Neural cell (in vitro differentiated cells): ENCODE measurements around the gene GAB4. TPM values are rescaled to one million over a fixed set of nuclear protein-coding genes. Genes with fewer than 3 reads are reported as not detected.
"Not testable (repeated sequence)": the region's sequence is repeated elsewhere in the genome, so short reads cannot be mapped to it uniquely, and the experiment has no call there.

Experiments used
- H2AFZ ChIP-seq: fragments of 200-600, 300-800 bp; sonication (generic), shearing (Covaris generic); 2 replicates; pipeline ENCODE4 v1.6.0; 2014; ENCODE audit warnings: low read depth, mild to moderate bottlenecking, antibody characterized with exemption, low read length, moderate library complexity
- H3F3A ChIP-seq: fragments of 200-600 bp; shearing (Covaris generic); 2 replicates; pipeline ENCODE4 v1.6.1; 2016; ENCODE audit warnings: mild to moderate bottlenecking, moderate library complexity, mixed read lengths, antibody characterized with exemption, low read length; ENCODE audit not compliant: insufficient read depth, poor library complexity, severe bottlenecking
- H3K27ac ChIP-seq: fragments of 200-600, 300-800 bp; sonication (generic), shearing (Covaris generic); 2 replicates; pipeline ENCODE4 v1.5.1; 2014; ENCODE audit warnings: mild to moderate bottlenecking, low read length, moderate library complexity
- H3K27me3 ChIP-seq: fragments of 300-800, 200-600 bp; sonication (generic), shearing (Covaris generic); 2 replicates; pipeline ENCODE4 v1.6.0; 2014; ENCODE audit warnings: mild to moderate bottlenecking, low read depth, low read length, moderate library complexity; ENCODE audit not compliant: insufficient read depth
- H3K36me3 ChIP-seq: fragments of 300-800, 200-600 bp; sonication (generic), shearing (Covaris generic); 2 replicates; pipeline ENCODE4 v1.5.1; 2014; ENCODE audit warnings: mild to moderate bottlenecking, antibody characterized with exemption, low read length, moderate library complexity; ENCODE audit not compliant: insufficient read depth
- H3K4me2 ChIP-seq: fragments of 300-800, 200-600 bp; sonication (generic), shearing (Covaris generic); 2 replicates; pipeline ENCODE4 v1.6.0; 2014; ENCODE audit warnings: mild to moderate bottlenecking, low read length
- H3K4me3 ChIP-seq: fragments of 300-800, 200-600 bp; sonication (generic), shearing (Covaris generic); 2 replicates; pipeline ENCODE4 v1.5.1; 2014; ENCODE audit warnings: mild to moderate bottlenecking, low read length, moderate library complexity
- H3K79me2 ChIP-seq: fragments of 200-600 bp; shearing (Covaris generic); replicated peaks from 2 replicates; pipeline ENCODE4 v1.6.0; 2014; ENCODE audit warnings: mild to moderate bottlenecking, low read length, moderate library complexity; ENCODE audit not compliant: insufficient read depth
- H3K9ac ChIP-seq: fragments of 300-800, 200-600 bp; sonication (generic), shearing (Covaris generic); 2 replicates; pipeline ENCODE4 v1.6.1; 2016; ENCODE audit warnings: mild to moderate bottlenecking, low read length, mixed read lengths
- H3K9me2 ChIP-seq: fragments of 200-600 bp; shearing (Covaris generic); 2 replicates; pipeline ENCODE4 v1.6.1; 2016; ENCODE audit warnings: mild to moderate bottlenecking, low read length, mixed read lengths; ENCODE audit not compliant: insufficient read depth
- H3K9me3 ChIP-seq: fragments of 200-600, 300-800 bp; sonication (generic), shearing (Covaris generic); 2 replicates; pipeline ENCODE4 v1.6.1; 2016; ENCODE audit warnings: mild to moderate bottlenecking, mixed run types, low read length, moderate library complexity, mixed read lengths
- H4K20me1 ChIP-seq: fragments of 200-600 bp; shearing (Covaris generic); 2 replicates; pipeline ENCODE4 v1.6.1; 2016; ENCODE audit warnings: mild to moderate bottlenecking, mixed run types; ENCODE audit not compliant: insufficient read depth
- CTCF ChIP-seq: fragments of 450-650 bp; IDR thresholded peaks from 2 replicates; pipeline ENCODE4 v1.5.1; 2014; ENCODE audit warnings: antibody characterized with exemption, mild to moderate bottlenecking, moderate library complexity; ENCODE audit not compliant: poor library complexity, severe bottlenecking
- EP300 ChIP-seq: fragments of 450-650 bp; conservative IDR thresholded peaks from 2 replicates; pipeline ENCODE4 v1.6.1; 2014; ENCODE audit warnings: antibody characterized with exemption, mild to moderate bottlenecking, moderate library complexity; ENCODE audit not compliant: poor library complexity, severe bottlenecking
- EZH2 ChIP-seq: fragments of 200-600, 300-800 bp; shearing (Covaris generic), sonication (generic); IDR thresholded peaks from 2 replicates; pipeline ENCODE4 v1.6.1; 2014; ENCODE audit warnings: antibody characterized with exemption, low read length, borderline replicate concordance, mild to moderate bottlenecking; ENCODE audit not compliant: insufficient read depth, poor library complexity, severe bottlenecking
- MXI1 ChIP-seq: fragments of 450-650 bp; conservative IDR thresholded peaks from 2 replicates; pipeline ENCODE4 v1.6.1; 2014; ENCODE audit warnings: antibody characterized with exemption, mild to moderate bottlenecking; ENCODE audit not compliant: poor library complexity, severe bottlenecking
- POLR2AphosphoS5 ChIP-seq: IDR thresholded peaks from 2 replicates; pipeline ENCODE4 v1.6.1; 2012
- RAD21 ChIP-seq: fragments of 450-650 bp; conservative IDR thresholded peaks from 2 replicates; pipeline ENCODE4 v1.6.1; 2014; ENCODE audit warnings: antibody characterized with exemption, mild to moderate bottlenecking, moderate library complexity
- REST ChIP-seq: IDR thresholded peaks from 2 replicates; pipeline ENCODE4 v1.6.1; 2012; ENCODE audit warnings: borderline replicate concordance
- SMC3 ChIP-seq: fragments of 450-650 bp; conservative IDR thresholded peaks from 2 replicates; pipeline ENCODE4 v1.6.1; 2014; ENCODE audit warnings: antibody characterized with exemption, mild to moderate bottlenecking, moderate library complexity; ENCODE audit not compliant: poor library complexity
- TAF1 ChIP-seq: IDR thresholded peaks from 2 replicates; pipeline ENCODE4 v1.6.1; 2012; ENCODE audit warnings: low read depth
- polyA plus RNA-seq: library from polyadenylated mRNA; depleted of rRNA; stranded (reverse); fragments of >200 nt; gene quantifications from 2 replicates; pipeline ENCODE4 v1.2.3, GENCODE V29; 2014

GAB4 gene
- polyA plus RNA-seq, 1 donor from 2014 or later = not detected

GRCh38 chr22:17035976-17036841, 28.2 kb upstream of the GAB4 start:
- not testable (repeated sequence) for H3K9me2 ChIP-seq, H3K4me3 ChIP-seq

GRCh38 chr22:17035246-17035645, 27.2 kb upstream of the GAB4 start:
- Histone ChIP-seq H3K79me2 (no peaks in the 10 kb centered on the region), H3K9me3 (no peaks in the 10 kb centered on the region), H2AFZ (no peak overlapping the region), H3K4me2 (no peak overlapping the region), H3F3A (no peaks in the 10 kb centered on the region), H3K9ac (no peak overlapping the region), H4K20me1 (no peaks in the 10 kb centered on the region), H3K9me2 (no peaks in the 10 kb centered on the region), H3K27me3 (no peaks in the 10 kb centered on the region), H3K4me3 (no peak overlapping the region), H3K27ac (no peak overlapping the region), H3K36me3 (no peaks in the 10 kb centered on the region)
- no peak for TF ChIP-seq EZH2
- no peak for TF ChIP-seq EP300
- TF ChIP-seq MXI1 = no peak
- TF ChIP-seq TAF1 = no peak
- no peak for TF ChIP-seq REST
- no peak for TF ChIP-seq POLR2AphosphoS5
- TF ChIP-seq RAD21 = no peak
- TF ChIP-seq CTCF = no peak
- no peak for TF ChIP-seq SMC3

More at GRCh38 chr22:17035976-17036841, 28.2 kb upstream of the GAB4 start:
- H3K4me2 ChIP-seq, H4K20me1 ChIP-seq, H3K27ac ChIP-seq, H2AFZ ChIP-seq, H3K9me3 ChIP-seq, H3K9ac ChIP-seq, H3K27me3 ChIP-seq, H3K79me2 ChIP-seq, H3F3A ChIP-seq, H3K36me3 ChIP-seq: not testable (repeated sequence)

GRCh38 chr22:17034532-17034931, 26.5 kb upstream of the GAB4 start:
- H3K4me3 ChIP-seq, H3K9me2 ChIP-seq, H3K9ac ChIP-seq, H4K20me1 ChIP-seq, H3K27ac ChIP-seq, H3K36me3 ChIP-seq, H2AFZ ChIP-seq, H3K79me2 ChIP-seq, H3K4me2 ChIP-seq, H3K27me3 ChIP-seq, H3F3A ChIP-seq, H3K9me3 ChIP-seq: not testable (repeated sequence)

GRCh38 chr22:17032277-17032676, 24.3 kb upstream of the GAB4 start:
- H3K9me3 ChIP-seq, H3K36me3 ChIP-seq, H2AFZ ChIP-seq, H3K27me3 ChIP-seq, H4K20me1 ChIP-seq, H3K9ac ChIP-seq, H3K79me2 ChIP-seq, H3K4me3 ChIP-seq, H3K4me2 ChIP-seq, H3K9me2 ChIP-seq, H3K27ac ChIP-seq, H3F3A ChIP-seq: not testable (repeated sequence)

- H3K9me2 ChIP-seq, H4K20me1 ChIP-seq, H3K9me3 ChIP-seq, H3K27ac ChIP-seq, H3K4me2 ChIP-seq, H3K79me2 ChIP-seq, H3F3A ChIP-seq, H3K4me3 ChIP-seq, H3K36me3 ChIP-seq, H2AFZ ChIP-seq, H3K27me3 ChIP-seq, H3K9ac ChIP-seq: not testable (repeated sequence)
Observed at GRCh38 chr22:17024380-17024779, 16.4 kb upstream of the GAB4 start.
